Stimulated activated CD4-positive, alpha-beta T cell treated with anti-CD3 and anti-CD28 coated beads, Interleukin-12 subunit alpha, Interleukin-12 subunit beta, amount 100 ng/mL, for 24 hours (primary cell): ENCODE measurements around the gene RTL1.

ENCODE experiments used
- DNase-seq, 2 experiments: peaks; one replicate each; pipeline ENCODE4 v3.0.0-alpha.2; 2020; ENCODE audit warnings: low read depth in 2 of 2

RTL1 gene

DNA sequence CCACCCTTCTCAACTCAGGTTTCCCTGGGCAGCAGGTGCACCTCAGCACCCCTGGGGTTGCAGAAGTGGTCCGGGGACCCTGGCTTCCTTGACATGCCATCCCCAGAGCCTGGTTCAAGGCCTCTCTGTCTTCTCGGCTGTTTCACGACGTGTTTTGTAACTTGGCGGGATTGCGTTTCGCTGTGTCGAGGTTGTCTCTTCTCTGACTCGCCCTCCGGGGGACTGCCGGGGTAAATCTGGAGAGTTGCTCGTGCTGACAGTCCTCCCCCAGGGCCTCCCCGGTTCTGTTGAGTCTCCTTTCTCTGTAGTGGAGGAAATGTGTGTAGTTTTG is 52.0 kb downstream of the RTL1 start:
- no peak for DNase-seq

DNA sequence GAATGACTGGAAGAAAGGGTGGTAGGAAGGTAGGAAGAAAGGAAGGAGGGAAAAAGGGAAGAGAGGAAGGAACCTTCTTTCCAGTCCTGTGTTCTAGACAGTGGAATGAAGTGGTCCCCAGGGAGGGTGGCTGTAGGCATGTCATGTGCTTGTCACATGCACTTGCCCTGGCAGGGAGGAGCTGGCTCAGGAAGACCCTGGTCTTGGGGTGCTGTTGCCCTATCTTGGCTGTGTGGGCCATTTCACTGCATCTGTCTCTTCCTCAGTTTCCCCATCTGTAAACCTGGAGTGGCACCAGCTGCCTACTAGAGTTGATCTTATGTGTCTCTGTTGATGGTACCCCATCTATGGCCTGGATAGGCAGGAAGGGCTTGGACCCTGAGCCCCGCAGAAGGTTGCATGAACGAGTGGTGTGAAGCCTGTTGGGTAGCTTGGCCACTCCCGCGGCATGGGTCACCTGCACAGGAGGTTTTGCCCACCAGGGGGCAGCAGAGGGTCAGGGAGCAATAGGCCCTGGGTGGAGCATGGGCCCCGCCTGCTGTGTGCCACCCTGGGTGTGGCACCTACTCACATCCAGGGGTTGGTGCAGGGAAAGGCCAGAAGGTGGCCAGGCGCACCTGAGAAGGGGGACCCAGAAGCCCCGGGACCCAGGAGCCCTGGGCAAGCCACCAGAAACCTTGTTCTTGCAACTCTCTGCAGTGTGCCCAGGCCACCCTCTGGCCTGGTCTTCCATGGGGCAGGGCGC is 52.5 kb downstream of the RTL1 start:
- peak; percentile 58 to 82 for DNase-seq

DNA sequence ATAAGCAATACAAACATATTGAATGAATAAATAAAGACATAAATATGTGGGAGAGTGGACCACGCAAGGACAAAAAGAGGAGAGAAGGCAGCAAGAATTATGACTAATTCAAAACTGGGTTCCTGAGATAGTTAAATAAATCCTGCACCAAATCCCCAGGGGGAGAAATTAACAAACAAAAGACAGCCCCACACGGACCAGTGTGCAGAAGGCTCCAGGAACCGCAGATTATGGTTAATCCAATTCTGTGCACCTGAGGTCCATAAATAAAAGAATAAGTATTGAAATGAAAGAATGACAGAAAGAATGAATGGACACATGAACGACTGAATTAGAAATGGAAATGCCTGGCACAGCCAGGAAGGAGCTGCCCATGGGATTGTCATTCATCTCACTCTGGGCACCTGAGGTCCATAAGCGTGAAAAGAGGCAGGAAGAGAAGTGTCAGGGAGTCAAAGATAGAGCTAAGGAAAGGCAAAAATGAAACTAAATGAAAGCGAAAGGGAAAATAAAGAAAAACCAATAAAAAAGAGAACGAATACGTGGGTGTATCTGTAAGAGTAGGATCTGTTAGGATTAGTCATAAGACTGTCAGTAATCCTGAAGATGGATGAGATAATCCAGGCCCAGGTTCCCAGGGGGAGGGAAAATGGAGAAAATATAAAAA is 54.3 kb downstream of the RTL1 start:
- DNase-seq, result no peak

DNA sequence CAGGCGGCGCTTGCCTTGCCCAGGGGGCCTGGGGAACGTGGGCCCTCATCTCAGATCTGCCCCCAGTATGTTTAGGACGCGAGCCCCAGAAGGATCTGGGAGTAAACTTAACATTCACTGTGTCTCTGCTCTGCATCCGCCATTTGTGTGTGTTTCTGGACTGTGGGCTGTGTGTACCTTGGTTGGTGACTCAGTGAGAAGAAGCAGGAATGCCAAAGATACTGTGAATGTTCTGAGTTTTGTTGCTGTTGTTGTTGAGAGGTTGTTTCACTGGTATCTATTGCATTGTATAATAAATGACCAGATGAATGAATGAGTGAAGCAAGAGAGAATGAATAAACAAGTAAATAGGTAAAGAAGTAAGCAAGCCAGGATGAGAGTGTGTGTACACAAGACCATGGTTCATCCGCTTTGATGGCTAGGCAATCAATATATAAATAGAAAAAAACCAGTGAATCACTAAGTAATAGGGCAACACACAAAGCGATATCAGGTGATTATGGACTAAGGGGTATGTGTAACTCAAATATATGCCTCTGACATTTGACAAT is 57.1 kb downstream of the RTL1 start:
- no peak for DNase-seq

DNA sequence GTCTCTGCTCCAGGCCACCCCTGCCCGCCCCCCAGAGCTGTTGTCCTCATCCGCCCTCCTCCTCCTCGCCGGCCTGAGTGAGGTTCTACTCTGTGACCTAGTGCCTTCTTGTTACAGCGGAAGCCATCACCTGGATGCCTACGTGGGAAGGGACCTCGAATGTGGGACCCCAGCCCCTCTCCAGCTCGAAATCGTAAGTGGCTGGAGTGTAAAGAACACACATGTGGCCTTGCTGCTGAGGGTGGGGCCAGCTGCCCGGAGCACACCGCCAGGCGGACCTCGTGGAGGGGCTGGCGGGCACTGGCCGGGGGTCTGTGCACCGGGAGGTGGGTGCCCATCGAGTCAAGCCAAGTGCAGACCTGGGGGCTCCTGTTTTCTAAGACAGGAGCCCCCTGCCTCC is 58.2 kb downstream of the RTL1 start:
- DNase-seq, result no peak

DNA sequence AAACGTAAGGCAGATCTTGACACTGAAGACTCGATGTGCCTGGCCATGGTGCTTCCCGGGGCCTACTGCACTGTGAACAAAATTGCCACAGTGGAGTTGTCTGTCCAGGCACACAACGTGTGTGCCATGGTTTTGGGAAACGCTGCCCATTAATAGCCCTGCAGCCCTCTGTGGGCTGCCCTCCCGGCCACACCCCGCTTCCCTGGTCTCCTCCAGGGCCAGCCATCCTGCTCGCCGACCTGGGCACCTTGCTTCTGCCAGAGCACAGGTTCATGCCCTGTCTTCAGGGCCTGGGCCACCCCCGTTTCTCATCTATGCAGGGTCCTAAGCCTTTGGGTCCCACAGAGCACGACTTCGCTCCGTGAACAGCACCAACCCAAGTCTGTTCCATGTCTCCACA is 58.7 kb downstream of the RTL1 start:
- DNase-seq, result no peak

DNA sequence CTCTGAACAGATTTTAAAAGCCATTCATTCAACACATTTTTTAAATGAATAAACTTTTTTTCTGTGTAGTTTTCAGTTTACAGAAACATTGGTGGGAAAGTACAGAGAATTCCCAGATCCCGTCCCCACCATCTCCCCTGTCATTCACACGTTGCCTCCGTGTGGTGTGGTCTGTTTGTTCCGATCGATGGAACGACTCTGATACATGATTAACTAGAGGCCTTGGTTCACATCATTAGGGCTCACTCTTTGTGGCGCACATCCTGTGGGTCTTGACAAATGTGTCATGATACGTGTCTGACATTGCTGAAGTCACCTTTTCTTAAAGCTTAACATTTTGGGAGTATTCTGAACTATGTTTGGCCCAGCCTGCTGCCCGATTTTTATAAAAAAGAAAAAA is 59.1 kb downstream of the RTL1 start:
- no peak for DNase-seq

DNA sequence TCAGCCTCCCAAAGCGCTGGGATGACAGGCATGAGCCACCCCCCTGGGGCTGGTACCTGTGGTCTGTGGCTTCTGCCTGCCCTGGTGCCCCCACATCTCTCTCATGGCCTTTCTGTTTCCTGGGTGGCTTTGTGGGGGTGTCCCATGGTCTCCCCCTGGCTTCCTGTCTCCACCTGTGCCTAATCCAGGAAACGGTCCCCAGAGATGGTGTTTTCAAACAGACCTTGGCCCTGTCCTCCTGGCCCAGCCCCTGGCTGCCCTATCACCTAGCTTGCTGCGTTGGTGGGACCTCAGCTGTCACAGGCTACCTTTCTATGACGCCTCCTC is 59.5 kb downstream of the RTL1 start:
- DNase-seq, result no peak

DNA sequence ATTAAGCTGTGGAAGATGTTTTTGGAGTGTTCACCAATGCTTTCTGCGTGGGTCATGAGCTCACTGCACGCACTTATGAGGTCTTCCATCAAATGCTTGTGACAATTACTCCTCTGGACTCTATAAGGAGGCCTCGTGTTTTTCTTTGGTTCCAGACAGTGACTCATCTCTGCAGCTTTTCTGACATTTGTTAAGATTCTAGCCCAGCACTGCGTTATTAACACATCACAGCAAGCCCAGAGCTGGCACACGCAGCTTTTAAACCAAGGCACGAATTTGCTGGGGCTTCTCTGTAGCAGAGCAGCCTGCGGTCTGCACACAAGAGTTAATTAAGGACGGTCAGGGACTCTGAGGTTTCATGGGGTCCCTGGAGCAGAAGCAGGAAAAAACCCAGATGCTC is 60.7 kb downstream of the RTL1 start:
- no peak for DNase-seq

DNA sequence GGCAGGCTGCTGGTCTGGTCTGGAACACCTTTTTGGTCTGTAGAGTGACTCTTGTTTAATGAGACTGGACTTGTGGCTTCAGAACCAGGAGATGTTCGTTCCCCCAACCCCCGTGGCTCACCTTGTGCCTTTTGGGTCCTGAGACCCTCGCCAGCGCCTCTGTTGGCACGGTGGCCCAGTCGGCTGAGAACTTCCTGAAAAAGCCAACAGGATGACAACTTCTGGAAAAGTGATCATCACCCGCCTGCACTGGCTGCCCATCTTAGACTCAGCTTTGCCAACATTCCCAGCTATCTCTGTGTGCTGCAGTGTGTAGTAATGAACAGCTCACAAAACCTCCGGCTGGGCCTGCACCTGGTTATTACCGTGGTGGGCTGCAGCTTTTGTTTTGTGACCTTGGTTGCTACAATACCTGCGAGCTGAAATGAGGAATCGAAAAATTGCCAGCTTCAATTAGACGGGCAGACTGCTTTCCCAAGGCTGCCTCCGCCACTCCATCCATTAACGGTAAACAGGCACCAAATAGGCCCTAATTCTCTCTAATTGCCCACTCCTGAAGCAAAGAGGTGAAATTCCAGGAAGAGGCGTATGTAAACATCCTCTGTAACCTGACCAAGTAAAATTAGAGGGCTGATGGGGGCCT is 61.6 kb downstream of the RTL1 start:
- DNase-seq, result no peak

DNA sequence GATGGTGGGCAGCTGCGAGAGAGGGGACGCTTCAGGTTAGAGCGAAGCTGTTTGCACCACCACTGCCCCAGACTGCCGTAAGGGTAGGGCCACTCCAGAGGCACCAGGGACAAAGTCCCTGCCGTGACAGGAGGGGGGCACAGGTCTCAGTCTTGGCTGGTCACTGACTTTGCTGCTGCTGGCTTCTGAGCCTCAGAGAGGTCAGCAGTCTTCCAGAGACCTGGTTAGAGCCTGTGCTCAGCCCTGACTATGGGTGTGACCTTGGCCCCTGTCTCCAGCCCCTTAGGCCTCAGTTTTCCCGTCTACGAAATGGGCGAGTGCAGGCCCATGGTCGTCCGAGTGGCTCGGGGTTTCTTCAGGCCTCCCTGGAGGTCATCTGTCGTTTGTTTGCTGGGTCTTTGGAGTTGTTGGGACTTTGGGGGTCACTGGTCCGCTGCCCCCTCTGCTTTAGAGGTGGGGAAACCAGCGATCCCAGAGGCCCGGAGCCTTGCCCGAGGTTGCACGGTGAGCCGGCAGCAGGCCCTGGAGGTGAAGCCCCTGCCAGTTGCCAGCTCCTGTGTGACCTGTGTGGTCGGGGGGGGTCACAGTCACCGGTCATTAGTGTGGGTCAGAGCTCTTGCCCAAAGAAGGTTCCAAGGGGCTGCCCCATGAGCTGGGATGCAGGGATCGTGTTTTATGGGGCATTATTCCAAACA is 62.3 kb downstream of the RTL1 start:
- DNase-seq, result no peak

DNA sequence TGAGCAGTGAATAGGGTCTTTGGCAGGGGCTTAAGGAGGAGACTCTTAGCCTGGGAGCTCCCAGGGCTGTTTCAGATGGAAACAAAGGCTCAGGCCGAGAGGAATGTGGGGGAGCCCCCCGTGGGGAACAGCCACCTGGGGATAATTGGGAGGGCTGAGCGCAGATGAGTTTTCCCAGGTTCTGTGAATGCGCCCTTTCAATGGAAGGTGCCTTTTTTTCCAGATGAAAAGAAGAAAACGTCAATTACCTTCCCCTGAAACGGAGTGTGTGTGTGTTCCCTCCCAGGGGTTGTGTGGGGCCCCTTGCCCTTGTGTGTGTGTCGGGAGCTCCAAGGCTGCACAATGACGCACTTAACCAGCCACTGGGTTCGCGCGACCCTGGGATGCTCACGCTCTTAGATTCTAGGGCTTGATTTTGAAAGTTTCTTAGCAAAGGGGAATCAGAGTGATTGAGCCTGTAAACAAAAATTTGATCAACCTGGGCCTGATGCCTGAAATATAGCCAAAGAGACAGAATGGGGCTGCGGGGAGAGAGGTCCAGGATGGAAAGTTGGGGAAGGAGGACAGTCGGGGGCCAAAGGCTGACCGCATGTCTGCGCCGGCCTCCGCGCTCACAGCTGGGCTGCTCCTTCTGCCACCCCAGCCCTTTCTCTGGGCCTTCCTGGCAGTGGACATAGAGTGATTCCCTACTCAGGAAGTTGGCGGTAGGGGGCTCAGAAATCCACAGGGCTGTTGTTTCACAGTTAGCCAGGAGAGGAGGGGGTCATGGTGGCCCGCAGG is 63.0 kb downstream of the RTL1 start:
- no peak for DNase-seq

DNA sequence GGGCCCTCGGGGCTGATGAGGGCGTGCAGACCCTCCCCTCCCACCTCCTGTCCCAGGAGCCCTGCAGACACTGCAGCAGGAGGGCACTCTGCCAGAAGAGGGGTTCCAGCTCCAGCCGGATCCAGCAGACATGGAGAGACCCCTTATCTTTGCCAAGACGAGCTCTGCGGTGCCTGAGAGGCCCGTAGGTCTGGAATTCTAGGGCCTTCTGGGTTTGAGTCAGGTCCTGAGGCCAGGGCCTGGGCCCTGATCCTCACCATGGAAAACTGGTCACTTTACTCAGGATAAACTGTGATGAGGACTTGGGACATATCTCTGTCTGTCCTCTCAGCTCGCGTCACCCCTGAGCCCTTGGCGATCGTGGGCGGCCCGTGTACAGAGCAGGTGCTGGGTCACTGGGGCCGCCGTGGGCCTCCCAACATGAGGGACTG is 63.8 kb downstream of the RTL1 start:
- DNase-seq, result no peak

DNA sequence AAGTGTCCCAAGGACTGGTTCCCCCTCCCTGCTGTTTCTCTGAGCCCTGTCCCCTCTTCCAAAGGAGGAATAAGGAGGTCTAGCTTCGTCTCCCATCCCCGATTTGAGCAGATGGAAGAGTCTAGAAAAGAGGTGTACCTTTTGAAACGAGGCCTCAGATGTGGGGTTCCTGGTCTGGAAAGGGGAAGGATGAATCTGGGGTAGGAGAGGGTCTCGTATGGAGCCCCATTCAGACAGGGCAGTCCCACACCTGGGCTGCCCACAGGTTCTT is 64.3 kb downstream of the RTL1 start:
- DNase-seq, result no peak

DNA sequence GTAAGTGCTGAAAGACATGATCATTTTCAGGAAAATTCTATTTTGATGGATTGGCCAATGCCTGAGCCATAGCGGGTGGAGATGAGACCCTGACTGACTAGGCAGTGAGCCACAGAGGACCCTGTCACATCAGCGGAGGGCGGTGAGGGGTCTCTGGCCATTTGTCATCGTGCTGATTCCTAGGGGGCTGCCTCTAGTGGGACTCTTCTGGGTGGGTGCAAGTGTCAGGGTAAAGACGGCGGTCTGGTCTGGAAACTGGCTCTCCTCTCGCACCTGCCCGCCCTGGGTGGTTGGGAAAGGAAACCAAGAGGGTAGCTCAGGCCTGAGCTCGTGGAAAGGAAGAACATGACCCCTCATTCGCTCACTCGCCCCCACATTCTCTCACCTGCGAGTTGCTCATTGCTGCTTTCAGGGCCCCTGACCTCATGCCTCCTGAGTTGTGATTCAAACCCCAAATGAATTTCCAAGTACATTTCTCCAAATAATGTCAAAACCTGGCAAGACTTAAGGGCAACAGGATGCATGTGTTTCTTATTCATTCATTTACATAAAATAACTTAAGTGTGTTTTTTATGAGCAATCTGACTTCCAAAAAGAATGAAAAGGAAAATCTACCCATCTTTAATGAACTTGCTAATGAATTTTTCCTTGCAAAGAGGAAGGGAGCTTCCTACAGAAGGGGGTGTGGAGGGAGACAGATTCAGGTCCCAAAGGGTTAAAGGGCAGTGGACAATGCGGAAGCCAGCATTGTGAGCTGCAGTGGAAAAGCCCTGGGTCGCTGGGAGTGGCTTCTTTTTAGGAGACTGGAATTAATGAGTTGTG is 64.8 kb downstream of the RTL1 start:
- DNase-seq, result no peak

DNA sequence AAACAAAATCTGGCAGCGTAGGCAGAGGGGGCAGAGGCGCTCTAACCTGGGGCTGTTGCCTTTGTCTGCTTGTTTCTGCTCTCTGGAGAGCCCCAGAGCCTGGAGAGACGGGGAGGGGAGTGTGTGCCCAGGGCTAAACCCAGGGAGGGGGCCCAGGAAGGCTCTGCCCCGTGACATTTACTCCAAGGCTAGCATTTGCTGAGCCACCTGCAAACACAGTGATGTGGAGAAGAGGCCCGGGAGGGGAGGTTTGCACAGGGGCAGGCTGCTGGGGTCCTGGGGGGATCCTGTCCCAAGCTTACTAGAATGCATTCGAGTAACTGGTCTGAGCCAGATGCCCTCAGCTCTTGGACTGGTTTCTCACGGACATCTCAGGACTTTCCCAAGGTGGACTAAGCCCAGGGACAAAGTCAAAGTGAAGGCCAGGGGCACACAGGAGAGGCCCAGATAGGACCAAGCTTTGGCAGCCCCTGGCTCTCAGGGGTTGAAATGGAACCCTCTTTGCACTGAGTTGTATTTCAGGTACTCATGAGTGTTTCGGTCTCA is 65.6 kb downstream of the RTL1 start:
- DNase-seq, result no peak

DNA sequence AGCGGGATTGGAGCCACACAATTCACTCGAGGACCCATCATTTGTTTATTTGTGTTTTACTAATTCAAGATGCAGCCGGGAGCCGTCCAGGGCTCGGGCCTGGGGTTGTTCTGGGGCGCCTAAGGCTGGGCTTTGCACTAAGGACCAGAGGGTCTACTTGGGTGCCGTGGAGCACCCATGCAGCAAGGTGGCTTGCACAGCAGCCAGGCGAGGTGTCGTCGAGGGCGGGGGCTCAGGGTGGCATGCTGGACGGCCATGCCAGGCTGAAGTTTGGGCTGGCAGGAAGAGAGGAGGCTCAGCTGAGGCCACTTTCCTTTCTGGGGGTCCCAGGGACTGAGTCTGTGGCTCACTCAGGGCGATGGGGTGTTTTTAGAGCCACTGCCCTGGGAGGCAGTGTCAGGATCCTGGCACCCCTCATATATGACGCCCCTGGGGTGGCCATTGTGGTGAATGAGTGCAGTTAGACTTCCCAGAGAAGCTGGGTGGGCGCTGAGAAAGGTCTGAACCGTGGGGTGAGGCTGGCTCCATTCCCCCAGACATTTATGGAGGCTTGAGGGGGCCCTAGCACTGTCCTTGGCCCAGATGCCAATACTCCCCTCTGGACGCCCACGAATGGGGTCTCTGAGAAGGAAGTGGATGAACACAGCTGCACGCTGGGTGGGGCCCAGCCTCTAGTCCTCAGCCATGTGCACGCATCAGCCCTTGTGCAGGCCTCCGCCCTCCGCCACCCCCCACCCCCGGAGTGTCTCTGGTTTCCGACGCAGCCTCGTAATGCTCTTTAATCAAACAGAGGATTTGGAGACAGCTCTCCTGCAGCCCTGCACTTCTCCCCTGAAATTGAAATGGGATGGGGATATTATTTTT is 66.3 kb downstream of the RTL1 start:
- DNase-seq, result no peak

DNA sequence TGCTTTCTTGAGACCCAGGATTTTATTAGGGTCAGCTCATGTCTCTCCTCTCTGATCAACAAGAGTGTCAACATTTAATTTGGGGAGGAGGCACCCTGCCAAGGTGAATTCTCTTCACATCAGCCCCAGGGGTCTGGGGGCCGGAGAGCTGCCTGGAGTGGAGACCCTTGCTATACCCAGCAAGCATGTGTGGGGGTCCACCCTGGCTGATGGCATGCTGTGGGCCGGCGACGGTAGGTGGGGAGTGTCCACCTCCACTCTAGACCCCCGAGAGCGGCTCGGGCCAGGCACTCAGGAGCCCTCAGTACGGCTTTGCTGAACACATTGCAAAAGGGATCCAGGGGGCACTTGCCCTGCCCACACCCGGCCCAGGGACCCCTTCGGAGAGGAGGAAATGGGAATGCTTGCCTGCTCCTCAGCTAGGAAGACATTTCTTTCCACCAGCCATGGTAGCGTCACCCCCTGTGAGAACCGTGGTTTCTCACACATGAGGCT is 67.2 kb downstream of the RTL1 start:
- DNase-seq, result no peak

DNA sequence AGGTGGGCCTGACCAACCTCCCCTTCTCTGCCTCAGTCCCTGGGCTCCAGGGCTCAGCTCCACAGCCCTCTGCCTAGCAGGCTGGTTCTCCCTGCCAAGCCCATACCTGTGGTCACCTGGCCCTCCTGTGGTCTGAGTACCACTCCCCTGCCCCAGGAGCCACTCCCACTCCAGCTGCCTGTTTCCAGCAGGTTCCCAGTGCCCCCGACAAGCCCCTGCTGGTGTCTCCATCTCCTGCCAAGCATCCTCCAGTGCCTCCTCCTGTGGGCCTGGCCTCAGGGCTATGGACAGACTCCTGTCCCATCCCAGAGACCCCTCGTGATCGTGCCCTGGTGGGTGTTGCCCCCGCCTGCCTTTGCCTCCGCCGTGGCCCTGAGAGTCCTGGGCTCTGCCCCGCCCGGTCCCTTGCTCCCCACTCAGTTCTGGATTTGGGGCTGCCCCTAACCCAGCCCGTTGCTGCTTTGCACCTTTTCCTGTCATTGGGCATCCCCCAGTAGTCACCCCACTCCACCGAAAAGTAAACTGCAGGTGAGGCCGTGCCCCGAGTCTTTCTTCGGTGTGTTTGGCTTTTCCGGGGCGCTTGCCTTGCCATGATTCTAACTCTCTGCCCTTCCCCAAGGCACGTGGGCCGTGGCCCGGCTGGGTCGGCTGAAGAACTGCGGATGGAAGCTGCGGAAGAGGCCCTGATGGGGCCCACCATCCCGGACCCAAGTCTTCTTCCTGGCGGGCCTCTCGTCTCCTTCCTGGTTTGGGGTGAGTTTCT is 67.8 kb downstream of the RTL1 start:
- DNase-seq, result no peak
